Calu3 (cell line): ENCODE data around the gene KCTD18. TPM values are rescaled to one million over a fixed set of nuclear protein-coding genes. Genes with fewer than 3 reads are reported as not detected.

Experiments
- BruUV-seq: library from RNA; stranded (reverse); fragments of 400-500 nt; replicated peaks from 2 replicates; lab custom pipeline; 2021; lab: Mats Ljungman, UMichigan
- CTCF ChIA-PET: fragments of 300-600 bp; sonication (Branson Sonifier 250); formaldehyde crosslinking; loops from one replicate; lab custom pipeline; 2022; ENCODE audit warnings: antibody characterized with exemption; lab: Charles Lee
- DNase-seq: peaks from one replicate; pipeline ENCODE4 v3.0.0; 2022
- H3K27ac Mint-ChIP-seq: one replicate; pipeline ENCODE4 v1.8.0; 2022; ENCODE audit warnings: mixed read lengths; ENCODE audit not compliant: unreplicated experiment
- H3K27me3 Mint-ChIP-seq: one replicate; pipeline ENCODE4 v1.8.0; 2022; ENCODE audit warnings: mixed read lengths; ENCODE audit not compliant: unreplicated experiment
- H3K36me3 Mint-ChIP-seq: one replicate; pipeline ENCODE4 v1.8.0; 2022; ENCODE audit warnings: mild to moderate bottlenecking, moderate library complexity, mixed read lengths; ENCODE audit not compliant: insufficient read depth, unreplicated experiment
- H3K4me1 Mint-ChIP-seq: one replicate; pipeline ENCODE4 v1.8.0; 2022; ENCODE audit warnings: mild to moderate bottlenecking, low read depth, mixed read lengths; ENCODE audit not compliant: unreplicated experiment
- H3K4me3 Mint-ChIP-seq: one replicate; pipeline ENCODE4 v1.8.0; 2022; ENCODE audit warnings: mild to moderate bottlenecking, low read depth, moderate library complexity, mixed read lengths; ENCODE audit not compliant: unreplicated experiment
- H3K9me3 Mint-ChIP-seq: one replicate; pipeline ENCODE4 v1.8.0; 2022; ENCODE audit warnings: low read depth, mixed read lengths; ENCODE audit not compliant: unreplicated experiment
- intact Hi-C: fragments of 100-400 bp; cut with micrococcal nuclease; formaldehyde crosslinking; loops from one replicate; pipeline ENCODE4 v1.10.0; 2022; ENCODE audit not compliant: unreplicated experiment
- total RNA-seq: library from RNA; stranded (reverse); gene quantifications from 2 replicates; pipeline ENCODE4 v1.2.3, GENCODE V29; 2022
- TF ChIP-seq, protein P1 (sequence below): fragments of 200-600 bp; IDR thresholded peaks from one replicate; pipeline ENCODE4 v1.8.0; 2022; ENCODE audit warnings: antibody characterized with exemption; ENCODE audit not compliant: unreplicated experiment

KCTD18 gene
- total RNA-seq, 1 experiment from 2014 or later, result 11.8 TPM

DNA sequence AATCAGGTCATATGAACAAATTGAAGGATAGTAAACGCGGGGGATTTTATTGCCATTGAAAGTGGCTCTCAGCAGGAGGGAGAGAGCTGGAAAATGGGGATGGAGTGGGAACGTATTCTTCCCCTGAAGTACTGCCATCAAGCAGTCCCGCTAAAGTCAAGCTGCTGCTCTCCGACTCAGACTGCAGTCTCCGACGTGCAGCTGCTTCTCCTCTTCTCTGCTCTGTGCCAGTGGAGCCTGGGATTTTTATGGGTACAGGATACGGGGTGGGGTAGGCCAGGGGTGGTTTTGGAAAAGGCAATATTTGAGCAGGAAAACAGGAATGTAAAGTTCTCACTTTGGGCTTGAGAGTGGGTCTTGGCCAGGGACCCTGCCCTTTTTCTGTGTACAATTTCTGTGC, 33.0 kb downstream of the KCTD18 start:
- CTCF ChIA-PET, result no interaction called here
- Mint-ChIP-seq H3K4me3 (no peak overlapping the region), H3K27me3 (no peaks in the 10 kb centered on the region), H3K36me3 (peaks cover 89% of the 10 kb centered on the region), H3K27ac (peak overlapping the region; percentile 35), H3K9me3 (no peaks in the 10 kb centered on the region), H3K4me1 (peaks cover 23% of the 10 kb centered on the region)
- no peak for DNase-seq
- intact Hi-C loops, result no loop called here
- no TSS peak for BruUV-seq
- TF ChIP-seq, protein P1, sequence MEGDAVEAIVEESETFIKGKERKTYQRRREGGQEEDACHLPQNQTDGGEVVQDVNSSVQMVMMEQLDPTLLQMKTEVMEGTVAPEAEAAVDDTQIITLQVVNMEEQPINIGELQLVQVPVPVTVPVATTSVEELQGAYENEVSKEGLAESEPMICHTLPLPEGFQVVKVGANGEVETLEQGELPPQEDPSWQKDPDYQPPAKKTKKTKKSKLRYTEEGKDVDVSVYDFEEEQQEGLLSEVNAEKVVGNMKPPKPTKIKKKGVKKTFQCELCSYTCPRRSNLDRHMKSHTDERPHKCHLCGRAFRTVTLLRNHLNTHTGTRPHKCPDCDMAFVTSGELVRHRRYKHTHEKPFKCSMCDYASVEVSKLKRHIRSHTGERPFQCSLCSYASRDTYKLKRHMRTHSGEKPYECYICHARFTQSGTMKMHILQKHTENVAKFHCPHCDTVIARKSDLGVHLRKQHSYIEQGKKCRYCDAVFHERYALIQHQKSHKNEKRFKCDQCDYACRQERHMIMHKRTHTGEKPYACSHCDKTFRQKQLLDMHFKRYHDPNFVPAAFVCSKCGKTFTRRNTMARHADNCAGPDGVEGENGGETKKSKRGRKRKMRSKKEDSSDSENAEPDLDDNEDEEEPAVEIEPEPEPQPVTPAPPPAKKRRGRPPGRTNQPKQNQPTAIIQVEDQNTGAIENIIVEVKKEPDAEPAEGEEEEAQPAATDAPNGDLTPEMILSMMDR, result no peak

DNA sequence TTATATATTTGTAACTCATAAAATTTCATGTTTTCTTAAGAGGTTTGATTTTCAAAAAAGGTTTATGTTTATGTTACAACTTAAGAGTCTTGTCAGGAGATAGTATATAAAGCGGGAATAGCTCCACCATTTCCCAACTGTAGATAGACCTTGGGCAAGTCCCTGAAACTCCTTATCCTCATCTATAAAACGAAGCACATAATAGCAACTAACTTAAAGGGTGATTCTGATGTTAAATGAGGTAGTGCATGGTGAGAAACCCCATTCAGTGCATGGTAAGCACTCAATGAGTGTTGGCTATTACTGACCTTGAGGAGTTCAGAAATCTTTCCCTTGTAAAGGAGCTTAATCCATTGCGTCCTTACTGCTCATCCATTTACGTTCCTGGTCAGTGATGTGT, 34.1 kb downstream of the KCTD18 start:
- TF ChIP-seq, protein P1, result no peak
- intact Hi-C loops, result no loop called here

DNA sequence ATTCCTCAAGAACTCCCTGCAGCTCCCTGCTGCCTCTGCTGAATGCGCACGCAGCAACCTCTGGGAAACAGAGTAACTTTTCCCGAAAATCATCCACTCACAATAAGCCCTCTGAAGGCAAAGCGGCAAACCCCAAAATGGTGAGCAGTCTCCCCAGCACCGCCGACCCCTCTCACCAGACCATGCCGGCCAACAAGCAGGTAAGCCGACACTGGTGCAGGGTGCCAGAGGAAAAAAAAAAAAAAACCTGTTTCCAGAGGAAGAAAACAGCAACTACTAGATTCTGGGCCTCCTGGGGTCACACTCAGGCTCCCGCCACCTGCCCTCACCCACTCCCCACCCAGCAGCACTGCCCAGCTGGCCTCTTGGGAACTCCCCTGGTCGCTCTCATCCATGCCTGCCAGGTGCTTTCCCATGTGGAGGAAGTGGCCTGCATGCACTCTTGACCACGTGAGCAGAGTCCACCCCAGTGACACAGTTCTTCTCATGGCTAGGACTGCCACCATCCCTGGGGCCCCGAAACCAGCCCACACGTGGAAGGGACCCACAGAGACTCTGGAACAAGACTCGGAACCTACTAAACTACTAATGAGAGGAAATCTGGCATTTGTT, 36.9 kb downstream of the KCTD18 start:
- Mint-ChIP-seq H3K4me3 (no peak overlapping the region), H3K27me3 (no peaks in the 10 kb centered on the region), H3K27ac (no peak overlapping the region), H3K9me3 (no peaks in the 10 kb centered on the region), H3K36me3 (peaks cover 82% of the 10 kb centered on the region), H3K4me1 (no peaks in the 10 kb centered on the region)
- intact Hi-C loops, result no loop called here
- no peak for DNase-seq
- CTCF ChIA-PET, result no interaction called here
- BruUV-seq, result no TSS peak
- TF ChIP-seq, protein P1, result no peak

More for the DNA sequence above, 34.1 kb downstream of the KCTD18 start:
- no peaks in the 10 kb centered on the region for H3K9me3 Mint-ChIP-seq
- DNase-seq, result no peak
- CTCF ChIA-PET, result no interaction called here
- H3K27ac Mint-ChIP-seq, result no peak overlapping the region
- peaks cover 21% of the 10 kb centered on the region for H3K4me1 Mint-ChIP-seq
- no TSS peak for BruUV-seq
- H3K36me3 Mint-ChIP-seq, result peaks cover 85% of the 10 kb centered on the region
- H3K27me3 Mint-ChIP-seq, result no peaks in the 10 kb centered on the region
- H3K4me3 Mint-ChIP-seq, result no peak overlapping the region

DNA sequence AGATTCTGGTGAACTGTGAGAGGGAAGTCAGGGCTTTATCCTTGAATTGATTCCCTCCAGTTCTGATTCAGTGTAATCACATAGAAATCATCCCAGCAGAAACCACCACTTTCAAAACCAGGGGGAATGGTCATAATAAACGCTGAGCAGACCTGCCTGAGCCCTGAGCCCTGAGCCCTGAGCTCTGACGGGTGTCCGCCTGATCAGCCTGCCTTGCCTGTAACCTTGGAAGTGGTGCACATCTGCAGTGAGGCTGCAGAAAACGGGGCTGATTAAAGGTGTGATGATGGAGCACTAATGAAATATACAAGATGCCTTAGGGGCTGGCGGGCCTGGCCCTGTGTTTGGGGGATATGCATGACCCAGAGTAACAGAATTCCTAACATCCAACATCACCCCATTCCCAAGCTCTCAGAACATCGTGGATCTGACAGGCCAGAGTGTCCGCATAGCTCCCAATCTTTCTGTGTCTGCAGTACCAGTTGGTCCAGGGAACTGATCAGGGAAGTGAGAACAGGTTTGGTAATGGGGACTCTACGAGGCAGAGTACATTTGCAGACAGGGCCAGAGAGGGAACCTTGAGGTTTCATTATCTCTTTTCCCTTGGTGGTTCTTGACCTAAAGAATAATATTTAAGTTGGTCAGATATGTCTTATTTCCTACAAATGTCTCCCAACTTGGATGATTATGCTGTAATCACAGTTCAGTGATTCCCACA, 37.8 kb downstream of the KCTD18 start:
- Mint-ChIP-seq H3K4me3 (no peak overlapping the region), H3K27me3 (no peaks in the 10 kb centered on the region), H3K36me3 (peaks cover 82% of the 10 kb centered on the region), H3K9me3 (no peaks in the 10 kb centered on the region), H3K27ac (no peak overlapping the region), H3K4me1 (no peaks in the 10 kb centered on the region)
- intact Hi-C loops, result loop anchor here (1.0 kb wide), 1 partner anchor 492 kb away; no protein-coding TSS in a partner anchor
- BruUV-seq, result no TSS peak
- CTCF ChIA-PET, result no interaction called here
- TF ChIP-seq, protein P1, result no peak
- DNase-seq, result no peak
